Putamen (tissue), 1 donor: ENCODE measurements around the gene FAM24A.
A peak's percentile ranks its signal among the peaks of the same experiment; 100 is the strongest.
"Not testable (repeated sequence)": the region's sequence is repeated elsewhere in the genome, so short reads cannot be mapped to it uniquely, and the experiment has no call there.

Experiments
- DNase-seq: peaks from one replicate; pipeline ENCODE4 v3.0.0-alpha.2; 2016; ENCODE audit warnings: low spot score

The FAM24A gene

GRCh38 chr10:122910310-122910709 is at the start of gene FAM24A:
Gene FAM24A, plus strand, starts transcription at chr10:122910610. Its CDS starts 1,025 bp downstream, at chr10:122911635.
- DNase-seq = no peak

GRCh38 chr10:122861711-122862161 is 48.7 kb upstream of the FAM24A start:
- DNase-seq = no peak

GRCh38 chr10:122863216-122864193 is 46.9 kb upstream of the FAM24A start:
- no peak for DNase-seq

GRCh38 chr10:122864194-122864592 is 46.2 kb upstream of the FAM24A start:
- no peak for DNase-seq

- no peak for DNase-seq
Measured at GRCh38 chr10:122864901-122865300, 45.5 kb upstream of the FAM24A start.

GRCh38 chr10:122866757-122867482 is 43.5 kb upstream of the FAM24A start:
- not testable (repeated sequence) for DNase-seq

- not testable (repeated sequence) for DNase-seq
Measured at GRCh38 chr10:122868768-122869167, 41.6 kb upstream of the FAM24A start.

- not testable (repeated sequence) for DNase-seq
Measured at GRCh38 chr10:122871947-122872346, 38.5 kb upstream of the FAM24A start.

GRCh38 chr10:122875843-122876466 is 34.5 kb upstream of the FAM24A start:
- no peak for DNase-seq

- DNase-seq = no peak
Measured at GRCh38 chr10:122876467-122876855, 33.9 kb upstream of the FAM24A start.

GRCh38 chr10:122877264-122877663 is 33.1 kb upstream of the FAM24A start:
- no peak for DNase-seq

- no peak for DNase-seq
Measured at GRCh38 chr10:122878799-122879338, 31.5 kb upstream of the FAM24A start.

GRCh38 chr10:122879339-122880273 is 30.8 kb upstream of the FAM24A start, which contains the start of gene FAM24B:
Gene FAM24B, minus strand, starts transcription at chr10:122879581. Its CDS starts 29,066 bp downstream, at chr10:122850515.
- DNase-seq = peak; percentile 94

GRCh38 chr10:122882766-122883165 is 27.6 kb upstream of the FAM24A start:
- no peak for DNase-seq

GRCh38 chr10:122884166-122884565 is 26.2 kb upstream of the FAM24A start:
- no peak for DNase-seq

GRCh38 chr10:122894261-122894944 is 16.0 kb upstream of the FAM24A start:
- no peak for DNase-seq

- not testable (repeated sequence) for DNase-seq
Measured at GRCh38 chr10:122903861-122904260, 6.5 kb upstream of the FAM24A start.

GRCh38 chr10:122911889-122912484 is 1.6 kb downstream of the FAM24A start:
- DNase-seq = no peak

GRCh38 chr10:122915700-122916099 is 5.3 kb downstream of the FAM24A start:
- DNase-seq = no peak

GRCh38 chr10:122930140-122930539 is 19.7 kb downstream of the FAM24A start:
- no peak for DNase-seq
